SK-N-SH treated with all-trans-retinoic acid at 6 μM for 48 hours (cell line): ENCODE measurements around the gene THUMPD2.

Experiments
- ATAC-seq: fragments of 200-7000 bp; cut with Tn5 transposase; 3 replicates; pipeline ENCODE4 v1.9.1; 2020; ENCODE audit warnings: mild to moderate bottlenecking, moderate library complexity
- ARNTL ChIP-seq: fragments of 450-650 bp; formaldehyde crosslinking; IDR thresholded peaks from 2 replicates; pipeline ENCODE4 v1.5.0; 2020; ENCODE audit warnings: low read depth, mild to moderate bottlenecking, moderate library complexity, borderline replicate concordance
- BACH2 ChIP-seq: fragments of 250-450 bp; sonication (Bioruptor Pico); IDR thresholded peaks from 2 replicates; pipeline ENCODE4 v1.9.0; 2021; ENCODE audit warnings: mild to moderate bottlenecking, borderline replicate concordance
- CSDC2 ChIP-seq: fragments of 250-450 bp; sonication (Bioruptor Pico); IDR thresholded peaks from 2 replicates; pipeline ENCODE4 v1.5.0; 2020; ENCODE audit warnings: mild to moderate bottlenecking, moderate library complexity
- ESRRG ChIP-seq: fragments of 250-450 bp; sonication (Bioruptor Pico); IDR thresholded peaks from 2 replicates; pipeline ENCODE4 v1.6.1; 2021; ENCODE audit warnings: mild to moderate bottlenecking
- GLIS3 ChIP-seq: fragments of 250-450 bp; sonication (Bioruptor Pico); IDR thresholded peaks from 2 replicates; pipeline ENCODE4 v1.5.0; 2020; ENCODE audit warnings: mild to moderate bottlenecking, moderate library complexity
- ISL1 ChIP-seq: fragments of 250-450 bp; sonication (Bioruptor Pico); IDR thresholded peaks from 2 replicates; pipeline ENCODE4 v2.1.2; 2022; ENCODE audit warnings: mild to moderate bottlenecking, moderate library complexity
- OSR1 ChIP-seq: fragments of 250-450 bp; sonication (Bioruptor Pico); IDR thresholded peaks from 2 replicates; pipeline ENCODE4 v1.8.0; 2022; ENCODE audit warnings: moderate library complexity, mild to moderate bottlenecking, inconsistent platforms
- PPARA ChIP-seq: fragments of 250-450 bp; sonication (Bioruptor Pico); IDR thresholded peaks from 2 replicates; pipeline ENCODE4 v1.5.0; 2020; ENCODE audit warnings: mild to moderate bottlenecking, borderline replicate concordance
- RARB ChIP-seq: fragments of 250-450 bp; sonication (Bioruptor Pico); IDR thresholded peaks from 2 replicates; pipeline ENCODE4 v1.8.0; 2021; ENCODE audit warnings: mild to moderate bottlenecking, moderate library complexity
- SNAI2 ChIP-seq: fragments of 250-450 bp; sonication (Bioruptor Pico); IDR thresholded peaks from 2 replicates; pipeline ENCODE4 v1.5.0; 2020; ENCODE audit warnings: mild to moderate bottlenecking, moderate library complexity
- TCF4 ChIP-seq: fragments of 250-450 bp; sonication (Bioruptor Pico); IDR thresholded peaks from 2 replicates; pipeline ENCODE4 v1.8.0; 2021; ENCODE audit warnings: mild to moderate bottlenecking, moderate library complexity, borderline replicate concordance
- TOX ChIP-seq: fragments of 250-450 bp; sonication (Bioruptor Pico); IDR thresholded peaks from 2 replicates; pipeline ENCODE4 v1.8.0; 2021; ENCODE audit warnings: mild to moderate bottlenecking, moderate library complexity, borderline replicate concordance
- ZC3H10 ChIP-seq: fragments of 250-450 bp; sonication (Bioruptor Pico); IDR thresholded peaks from 2 replicates; pipeline ENCODE4 v1.5.1; 2021; ENCODE audit warnings: mild to moderate bottlenecking, moderate library complexity
- ZFP3 ChIP-seq: fragments of 250-450 bp; sonication (Bioruptor Pico); IDR thresholded peaks from 2 replicates; pipeline ENCODE4 v1.5.0; 2020; ENCODE audit warnings: mild to moderate bottlenecking, moderate library complexity
- ZFP30 ChIP-seq: fragments of 450-650 bp; formaldehyde crosslinking; IDR thresholded peaks from 2 replicates; pipeline ENCODE4 v1.5.0; 2022; ENCODE audit warnings: mild to moderate bottlenecking, moderate library complexity
- ZNF565 ChIP-seq: fragments of 450-650 bp; formaldehyde crosslinking; conservative IDR thresholded peaks from 2 replicates; pipeline ENCODE4 v1.5.0; 2020; ENCODE audit warnings: low read depth, mild to moderate bottlenecking, moderate library complexity
- ZNF70 ChIP-seq: fragments of 450-650 bp; formaldehyde crosslinking; IDR thresholded peaks from 2 replicates; pipeline ENCODE4 v1.5.0; 2020; ENCODE audit warnings: mild to moderate bottlenecking, moderate library complexity
- TF ChIP-seq, protein P1 (sequence below): fragments of 250-450 bp; sonication (Bioruptor Pico); IDR thresholded peaks from 2 replicates; pipeline ENCODE4 v1.5.1; 2020; ENCODE audit warnings: low read depth, mild to moderate bottlenecking, moderate library complexity
- TF ChIP-seq, protein P2 (sequence below): fragments of 250-450 bp; sonication (Bioruptor Pico); IDR thresholded peaks from 2 replicates; pipeline ENCODE4 v1.5.1; 2021; ENCODE audit warnings: mild to moderate bottlenecking, moderate library complexity
- TF ChIP-seq, protein P3 (sequence below): fragments of 250-450 bp; sonication (Bioruptor Pico); IDR thresholded peaks from 2 replicates; pipeline ENCODE4 v1.5.0; 2020; ENCODE audit warnings: mild to moderate bottlenecking, moderate library complexity
- TF ChIP-seq, protein P4 (sequence below): fragments of 250-450 bp; sonication (Bioruptor Pico); IDR thresholded peaks from 2 replicates; pipeline ENCODE4 v1.8.0; 2021; ENCODE audit warnings: low read depth, mild to moderate bottlenecking, moderate library complexity, borderline replicate concordance

Gene THUMPD2

DNA sequence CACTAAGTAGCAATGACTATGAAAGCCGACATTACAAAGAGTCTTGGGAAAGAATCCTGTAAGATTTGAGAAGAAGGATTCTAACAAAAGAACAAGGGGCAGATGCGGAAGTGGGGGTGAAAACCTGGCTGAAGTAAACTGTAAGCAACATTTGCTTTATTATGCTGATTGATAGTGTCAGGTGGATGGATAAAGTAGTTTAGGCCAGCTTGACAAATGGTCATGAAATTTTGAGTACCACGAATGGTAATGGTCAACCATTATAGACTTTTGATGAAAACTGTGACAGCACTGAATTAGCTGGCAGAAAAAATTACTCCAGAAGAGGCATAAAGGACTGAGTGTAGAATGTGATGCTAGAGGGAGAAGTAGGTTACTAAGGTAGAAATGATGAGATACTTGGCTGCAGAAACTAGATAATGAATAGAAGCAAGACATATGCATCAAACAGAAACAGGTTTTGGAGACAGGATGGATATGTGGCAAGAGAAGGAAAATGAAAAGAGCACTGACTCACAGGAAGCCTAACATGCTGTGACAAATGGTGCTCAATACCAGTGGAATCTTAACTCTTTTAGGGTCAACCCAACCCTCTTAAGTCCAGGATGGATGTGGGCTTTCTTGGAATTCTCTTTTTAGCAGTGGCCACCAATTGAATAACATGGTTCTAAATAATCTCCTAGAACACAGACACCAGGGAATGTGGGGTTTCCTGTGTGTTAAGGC, 6.8 kb downstream of the THUMPD2 start:
- peak; percentile 40; the same call in 1 of the 3 replicates for ATAC-seq
- TF ChIP-seq, protein P1, sequence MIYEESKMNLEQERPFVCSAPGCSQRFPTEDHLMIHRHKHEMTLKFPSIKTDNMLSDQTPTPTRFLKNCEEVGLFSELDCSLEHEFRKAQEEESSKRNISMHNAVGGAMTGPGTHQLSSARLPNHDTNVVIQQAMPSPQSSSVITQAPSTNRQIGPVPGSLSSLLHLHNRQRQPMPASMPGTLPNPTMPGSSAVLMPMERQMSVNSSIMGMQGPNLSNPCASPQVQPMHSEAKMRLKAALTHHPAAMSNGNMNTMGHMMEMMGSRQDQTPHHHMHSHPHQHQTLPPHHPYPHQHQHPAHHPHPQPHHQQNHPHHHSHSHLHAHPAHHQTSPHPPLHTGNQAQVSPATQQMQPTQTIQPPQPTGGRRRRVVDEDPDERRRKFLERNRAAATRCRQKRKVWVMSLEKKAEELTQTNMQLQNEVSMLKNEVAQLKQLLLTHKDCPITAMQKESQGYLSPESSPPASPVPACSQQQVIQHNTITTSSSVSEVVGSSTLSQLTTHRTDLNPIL = no peak
- TF ChIP-seq ZC3H10 (CRISPR knock-in tag) (no peak), OSR1 (CRISPR knock-in tag) (no peak), ISL1 (CRISPR knock-in tag) (no peak), TOX (no peak), ARNTL (CRISPR knock-in tag) (no peak), ZFP30 (CRISPR knock-in tag) (no peak), ZNF565 (CRISPR knock-in tag) (no peak), GLIS3 (CRISPR knock-in tag) (no peak), CSDC2 (CRISPR knock-in tag) (no peak), SNAI2 (CRISPR knock-in tag) (no peak), ZFP3 (no peak), BACH2 (CRISPR knock-in tag) (no peak), ESRRG (CRISPR knock-in tag) (no peak)
- TF ChIP-seq, protein P2, sequence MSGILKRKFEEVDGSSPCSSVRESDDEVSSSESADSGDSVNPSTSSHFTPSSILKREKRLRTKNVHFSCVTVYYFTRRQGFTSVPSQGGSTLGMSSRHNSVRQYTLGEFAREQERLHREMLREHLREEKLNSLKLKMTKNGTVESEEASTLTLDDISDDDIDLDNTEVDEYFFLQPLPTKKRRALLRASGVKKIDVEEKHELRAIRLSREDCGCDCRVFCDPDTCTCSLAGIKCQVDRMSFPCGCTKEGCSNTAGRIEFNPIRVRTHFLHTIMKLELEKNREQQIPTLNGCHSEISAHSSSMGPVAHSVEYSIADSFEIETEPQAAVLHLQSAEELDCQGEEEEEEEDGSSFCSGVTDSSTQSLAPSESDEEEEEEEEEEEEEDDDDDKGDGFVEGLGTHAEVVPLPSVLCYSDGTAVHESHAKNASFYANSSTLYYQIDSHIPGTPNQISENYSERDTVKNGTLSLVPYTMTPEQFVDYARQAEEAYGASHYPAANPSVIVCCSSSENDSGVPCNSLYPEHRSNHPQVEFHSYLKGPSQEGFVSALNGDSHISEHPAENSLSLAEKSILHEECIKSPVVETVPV (CRISPR knock-in tag) = no peak
- TF ChIP-seq, all 23 proteins: peak for 0

DNA sequence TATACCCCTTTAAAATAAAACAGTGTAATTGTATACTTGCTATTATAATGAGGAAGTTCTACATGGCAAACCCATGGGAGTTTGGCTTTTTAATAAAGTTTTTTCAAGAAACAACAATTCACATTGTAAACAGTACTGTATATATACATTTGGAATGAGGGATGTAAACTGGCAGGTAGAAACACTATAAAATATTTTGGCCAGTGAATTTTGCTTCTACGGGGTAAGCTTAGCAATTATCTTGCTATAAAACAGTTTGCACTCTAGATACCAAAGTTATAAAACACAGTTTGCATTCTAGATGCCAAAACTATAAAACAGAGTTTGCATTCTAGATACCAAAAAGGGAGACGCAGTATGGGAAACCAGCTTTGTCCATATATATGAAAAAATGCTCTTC, 16.6 kb downstream of the THUMPD2 start:
- TF ChIP-seq PPARA (CRISPR knock-in tag) (no peak), TCF4 (CRISPR knock-in tag) (no peak), GLIS3 (CRISPR knock-in tag) (no peak), RARB (no peak), TOX (no peak)
- TF ChIP-seq, protein P3, sequence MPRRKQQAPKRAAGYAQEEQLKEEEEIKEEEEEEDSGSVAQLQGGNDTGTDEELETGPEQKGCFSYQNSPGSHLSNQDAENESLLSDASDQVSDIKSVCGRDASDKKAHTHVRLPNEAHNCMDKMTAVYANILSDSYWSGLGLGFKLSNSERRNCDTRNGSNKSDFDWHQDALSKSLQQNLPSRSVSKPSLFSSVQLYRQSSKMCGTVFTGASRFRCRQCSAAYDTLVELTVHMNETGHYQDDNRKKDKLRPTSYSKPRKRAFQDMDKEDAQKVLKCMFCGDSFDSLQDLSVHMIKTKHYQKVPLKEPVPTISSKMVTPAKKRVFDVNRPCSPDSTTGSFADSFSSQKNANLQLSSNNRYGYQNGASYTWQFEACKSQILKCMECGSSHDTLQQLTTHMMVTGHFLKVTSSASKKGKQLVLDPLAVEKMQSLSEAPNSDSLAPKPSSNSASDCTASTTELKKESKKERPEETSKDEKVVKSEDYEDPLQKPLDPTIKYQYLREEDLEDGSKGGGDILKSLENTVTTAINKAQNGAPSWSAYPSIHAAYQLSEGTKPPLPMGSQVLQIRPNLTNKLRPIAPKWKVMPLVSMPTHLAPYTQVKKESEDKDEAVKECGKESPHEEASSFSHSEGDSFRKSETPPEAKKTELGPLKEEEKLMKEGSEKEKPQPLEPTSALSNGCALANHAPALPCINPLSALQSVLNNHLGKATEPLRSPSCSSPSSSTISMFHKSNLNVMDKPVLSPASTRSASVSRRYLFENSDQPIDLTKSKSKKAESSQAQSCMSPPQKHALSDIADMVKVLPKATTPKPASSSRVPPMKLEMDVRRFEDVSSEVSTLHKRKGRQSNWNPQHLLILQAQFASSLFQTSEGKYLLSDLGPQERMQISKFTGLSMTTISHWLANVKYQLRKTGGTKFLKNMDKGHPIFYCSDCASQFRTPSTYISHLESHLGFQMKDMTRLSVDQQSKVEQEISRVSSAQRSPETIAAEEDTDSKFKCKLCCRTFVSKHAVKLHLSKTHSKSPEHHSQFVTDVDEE = no peak
- TF ChIP-seq, protein P1 = no peak
- TF ChIP-seq, protein P2 (CRISPR knock-in tag) = no peak
- TF ChIP-seq, all 23 proteins: peak for 0
- no peak for ATAC-seq

GRCh38 chr2:39757156-39757555, 21.9 kb downstream of the THUMPD2 start:
- ATAC-seq = no peak
- TF ChIP-seq ARNTL (CRISPR knock-in tag) = no peak
- no peak for TF ChIP-seq CSDC2 (CRISPR knock-in tag)
- TF ChIP-seq ZC3H10 (CRISPR knock-in tag) = no peak
- TF ChIP-seq, protein P3 = no peak
- TF ChIP-seq SNAI2 (CRISPR knock-in tag) = no peak
- TF ChIP-seq OSR1 (CRISPR knock-in tag) = no peak
- TF ChIP-seq, protein P4, sequence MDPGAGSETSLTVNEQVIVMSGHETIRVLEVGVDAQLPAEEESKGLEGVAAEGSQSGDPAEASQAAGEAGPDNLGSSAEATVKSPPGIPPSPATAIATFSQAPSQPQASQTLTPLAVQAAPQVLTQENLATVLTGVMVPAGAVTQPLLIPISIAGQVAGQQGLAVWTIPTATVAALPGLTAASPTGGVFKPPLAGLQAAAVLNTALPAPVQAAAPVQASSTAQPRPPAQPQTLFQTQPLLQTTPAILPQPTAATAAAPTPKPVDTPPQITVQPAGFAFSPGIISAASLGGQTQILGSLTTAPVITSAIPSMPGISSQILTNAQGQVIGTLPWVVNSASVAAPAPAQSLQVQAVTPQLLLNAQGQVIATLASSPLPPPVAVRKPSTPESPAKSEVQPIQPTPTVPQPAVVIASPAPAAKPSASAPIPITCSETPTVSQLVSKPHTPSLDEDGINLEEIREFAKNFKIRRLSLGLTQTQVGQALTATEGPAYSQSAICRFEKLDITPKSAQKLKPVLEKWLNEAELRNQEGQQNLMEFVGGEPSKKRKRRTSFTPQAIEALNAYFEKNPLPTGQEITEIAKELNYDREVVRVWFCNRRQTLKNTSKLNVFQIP = no peak
- TF ChIP-seq ZNF70 = no peak
- TF ChIP-seq, protein P2 (CRISPR knock-in tag) = no peak
- no peak for TF ChIP-seq ISL1 (CRISPR knock-in tag)
- no peak for TF ChIP-seq ZFP3
- no peak for TF ChIP-seq GLIS3 (CRISPR knock-in tag)
